ENCODE data around the gene IGFBP2.
A peak's percentile ranks its signal among the peaks of the same experiment; 100 is the strongest.
"Not testable (repeated sequence)": the region's sequence is repeated elsewhere in the genome, so short reads cannot be mapped to it uniquely, and the experiment has no call there.

Gene IGFBP2

DNA sequence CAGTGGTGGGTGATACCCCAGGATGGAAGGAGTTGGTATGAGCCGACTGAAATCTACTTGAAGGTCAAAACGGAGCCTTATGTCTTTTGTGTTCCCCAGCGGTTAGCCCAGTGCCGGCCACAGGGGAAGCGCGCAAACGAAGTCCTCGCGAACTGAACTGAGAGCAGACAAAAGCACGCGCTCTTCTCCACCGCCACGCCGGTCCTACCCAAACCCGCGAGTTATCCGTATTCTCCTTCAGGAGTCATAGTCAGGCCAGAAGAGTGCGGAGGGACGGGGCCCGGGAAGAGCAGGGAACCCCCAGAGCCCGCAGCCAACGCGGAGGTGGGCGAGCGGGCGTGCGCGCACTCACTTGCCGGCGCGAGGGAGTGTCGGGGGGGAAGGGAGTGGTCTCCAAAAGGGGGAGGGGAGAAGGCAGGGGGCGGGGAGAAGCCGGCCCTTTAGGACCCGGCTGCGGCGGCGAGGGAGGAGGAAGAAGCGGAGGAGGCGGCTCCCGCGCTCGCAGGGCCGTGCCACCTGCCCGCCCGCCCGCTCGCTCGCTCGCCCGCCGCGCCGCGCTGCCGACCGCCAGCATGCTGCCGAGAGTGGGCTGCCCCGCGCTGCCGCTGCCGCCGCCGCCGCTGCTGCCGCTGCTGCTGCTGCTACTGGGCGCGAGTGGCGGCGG, at the start of gene IGFBP2:
Gene IGFBP2 (plus strand): TSS at position 469 of the 664 bp plus-strand sequence. CDS start 104 bp downstream, at position 573.
- peak; percentile 91 for DNase-seq

DNA sequence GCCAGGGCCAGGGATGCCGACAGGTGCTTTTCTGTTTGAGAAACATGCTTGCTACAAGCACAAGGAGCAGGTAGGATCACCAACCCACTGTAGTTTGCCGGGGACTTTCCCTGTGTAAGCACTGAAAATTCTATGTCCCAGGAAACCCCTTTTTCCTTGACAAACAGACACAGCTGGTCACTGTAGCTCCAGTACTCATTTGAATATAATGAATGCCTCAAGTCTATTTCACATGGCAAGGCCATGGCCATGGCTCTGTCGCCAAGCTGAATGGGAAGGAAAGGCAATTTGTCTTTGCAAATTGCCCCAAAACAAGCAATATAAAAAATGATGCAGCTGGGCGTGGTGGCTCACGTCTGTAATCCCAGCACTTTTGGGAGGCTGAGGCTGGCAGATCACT, 49.6 kb upstream of the IGFBP2 start:
- no peak for DNase-seq

- no peak for DNase-seq
These were observed 49.1 kb upstream of the IGFBP2 start for GRCh38 chr2:216584112-216584511.

- DNase-seq, result no peak
These were observed 47.8 kb upstream of the IGFBP2 start for GRCh38 chr2:216585441-216585840.

GRCh38 chr2:216588861-216589710, 44.1 kb upstream of the IGFBP2 start:
- no peak for DNase-seq

GRCh38 chr2:216589791-216590190, 43.4 kb upstream of the IGFBP2 start:
- DNase-seq, result peak; percentile 17

- DNase-seq, result no peak
These were observed 42.4 kb upstream of the IGFBP2 start for GRCh38 chr2:216590780-216591179.

GRCh38 chr2:216591480-216591879, 41.7 kb upstream of the IGFBP2 start:
- DNase-seq, result no peak

DNA sequence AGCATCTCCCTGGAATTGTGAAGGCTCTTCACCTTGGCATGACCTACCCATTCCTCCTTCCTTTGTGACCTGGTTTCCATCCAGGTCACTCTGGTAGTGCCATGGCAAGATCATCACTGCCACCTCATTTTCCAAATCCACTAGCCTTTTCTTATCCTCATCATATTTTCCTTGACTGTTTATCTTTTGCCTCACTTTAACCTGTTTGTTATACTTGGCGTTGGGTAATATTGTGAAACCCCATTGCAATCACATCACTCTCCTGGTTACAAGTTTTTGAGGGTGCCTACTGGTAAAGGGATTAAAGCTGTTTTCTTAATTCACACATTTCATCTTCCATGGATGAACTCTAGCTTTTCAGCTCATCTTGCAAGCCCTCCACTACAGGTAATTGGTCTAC, 39.1 kb upstream of the IGFBP2 start:
- DNase-seq, result no peak

DNA sequence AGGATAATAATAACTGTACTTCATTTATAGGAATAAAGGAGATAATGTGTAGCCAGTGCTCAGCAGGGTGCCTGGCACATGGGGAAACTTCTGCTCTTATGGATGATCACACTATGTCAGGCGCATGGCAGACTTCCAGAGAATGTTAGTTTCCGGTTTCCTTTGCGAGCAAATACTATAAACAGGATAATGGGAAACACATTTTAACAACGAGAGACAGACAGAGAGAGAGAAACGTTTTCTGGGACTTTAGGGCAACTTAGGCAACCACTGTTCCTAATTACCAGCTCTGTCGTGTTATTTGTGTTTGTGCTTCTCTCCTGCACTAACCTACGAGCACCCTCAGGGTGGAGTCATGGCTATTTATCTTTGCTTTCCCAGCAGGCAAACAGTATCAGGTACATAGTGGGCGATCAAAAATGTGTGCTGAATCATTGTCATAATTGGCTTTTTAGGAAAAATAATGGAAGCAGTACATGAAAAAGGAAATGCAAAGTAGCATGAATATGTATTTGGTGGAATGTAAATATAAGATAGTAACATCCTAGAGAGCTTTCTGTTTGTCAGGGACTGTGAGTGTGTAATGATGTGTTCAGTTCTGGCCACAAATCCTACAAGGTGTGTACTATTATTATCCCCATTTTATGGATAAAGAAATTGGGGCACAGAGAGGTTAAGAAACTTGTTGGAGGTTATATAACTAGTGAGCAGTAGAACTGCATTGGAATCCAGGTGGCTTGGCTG, 36.8 kb upstream of the IGFBP2 start:
- DNase-seq, result peak; percentile 58

DNA sequence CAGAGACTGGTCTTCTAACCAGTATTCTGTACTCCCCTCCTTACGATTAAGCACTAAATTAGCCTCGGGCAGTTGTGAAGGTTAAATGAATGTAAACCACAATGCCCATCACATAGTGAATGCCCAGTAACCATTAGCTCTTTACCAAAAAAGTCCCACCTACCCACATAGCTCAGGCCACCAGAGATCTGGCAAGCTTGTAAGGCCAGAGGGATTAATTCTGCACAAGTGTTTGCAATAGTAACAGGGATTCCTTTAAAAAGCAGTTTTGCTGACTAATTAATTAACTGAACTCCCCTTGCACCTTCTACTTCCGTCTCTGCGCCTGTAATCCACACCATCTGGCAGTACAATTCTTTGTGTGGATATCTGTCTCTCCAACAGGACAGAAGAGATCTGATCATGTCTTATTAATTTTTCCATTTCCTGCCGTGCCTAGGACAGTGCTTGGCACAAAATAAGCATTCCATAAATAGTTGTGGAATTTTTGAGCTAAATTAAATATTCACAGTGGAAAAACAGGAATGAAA, 36.2 kb upstream of the IGFBP2 start:
- no peak for DNase-seq

- DNase-seq, result not testable (repeated sequence)
These were observed 35.4 kb upstream of the IGFBP2 start for GRCh38 chr2:216597825-216598224.

GRCh38 chr2:216601632-216602409, 31.4 kb upstream of the IGFBP2 start:
- no peak for DNase-seq

GRCh38 chr2:216603010-216603883, 30.0 kb upstream of the IGFBP2 start:
- DNase-seq, result no peak

DNA sequence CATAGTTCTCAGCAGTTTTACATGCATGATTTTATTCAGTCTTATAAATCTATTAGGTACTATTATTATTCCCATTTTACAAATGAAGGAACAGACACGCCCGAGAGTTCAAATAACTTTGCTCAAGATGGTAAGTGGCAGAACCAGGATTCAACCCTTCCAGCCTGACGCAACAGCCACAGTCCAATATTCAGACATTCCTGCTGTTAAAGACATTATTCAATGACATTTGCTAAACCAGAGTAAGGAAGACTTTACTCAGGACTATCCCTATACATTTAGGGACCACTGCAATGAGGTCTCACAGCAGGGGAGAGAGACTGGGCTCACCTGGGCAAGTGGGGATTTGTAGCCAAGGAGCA, 29.4 kb upstream of the IGFBP2 start:
- DNase-seq, result no peak

DNA sequence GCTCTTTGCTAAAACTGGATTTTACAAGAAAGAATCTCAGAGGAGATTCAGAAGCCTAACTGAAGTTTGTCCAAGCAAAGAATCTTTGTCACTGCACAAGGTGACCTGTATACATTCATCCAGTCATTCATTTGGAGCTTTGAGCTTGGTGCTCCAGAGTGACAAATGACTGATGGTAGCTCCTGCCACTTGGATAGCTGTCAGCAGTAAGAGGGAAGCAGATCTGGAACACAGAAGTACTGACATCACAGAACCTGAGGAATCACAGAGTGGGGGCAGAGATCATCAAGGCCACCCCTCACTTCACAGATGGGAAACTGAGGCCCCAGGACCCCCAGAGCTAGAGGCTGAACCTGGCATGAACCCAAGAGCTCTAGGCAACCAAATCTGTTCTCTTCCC, 28.8 kb upstream of the IGFBP2 start:
- DNase-seq, result no peak

- peak; percentile 56 for DNase-seq
These were observed 26.5 kb upstream of the IGFBP2 start for GRCh38 chr2:216606551-216607276.

GRCh38 chr2:216607277-216607560, 26.0 kb upstream of the IGFBP2 start:
- DNase-seq, result no peak

DNA sequence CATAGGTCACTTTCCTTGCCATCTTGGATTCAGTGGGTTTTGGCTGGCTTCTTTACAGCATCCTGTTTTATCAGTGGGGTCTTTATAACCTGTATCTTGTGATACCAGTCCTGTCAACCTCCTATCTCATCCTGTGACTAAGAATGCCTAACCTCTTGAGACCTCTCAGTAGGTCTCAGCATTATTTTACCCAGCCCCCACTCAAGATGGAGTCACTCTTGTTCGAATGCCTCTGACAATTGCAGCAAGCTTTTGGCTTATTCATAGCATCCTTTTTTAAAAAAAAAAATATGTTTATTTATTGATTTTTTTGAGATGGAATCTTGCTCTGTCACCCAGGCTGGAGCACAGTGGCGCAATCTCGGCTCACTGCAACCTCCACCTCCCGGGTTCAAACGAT, 24.7 kb upstream of the IGFBP2 start:
- DNase-seq, result no peak

GRCh38 chr2:216615298-216616082, 17.7 kb upstream of the IGFBP2 start:
- DNase-seq, result no peak

All from NCI-H2227 treated with DMSO at 0.1 percent for 48 hours (cell line).